ENCODE data around the gene CAMK2B. TPM values are rescaled to one million over a fixed set of nuclear protein-coding genes. Genes with fewer than 3 reads are reported as not detected.

Gene CAMK2B
- total and polyA plus RNA-seq, 5 donors from 2014 or later: not detected

GRCh38 chr7:44258423-44258760 is 67.0 kb downstream of the CAMK2B start:
- Histone ChIP-seq H3K9me3 (ENCODE audit: control insufficient read depth in 2 of 2, low read length in 2 of 2) (no peaks in the 10 kb centered on the region), H3K4me3 (ENCODE audit: low read depth, low read length) (peak overlapping the region; percentile 45), H3K36me3 (ENCODE audit: control insufficient read depth, insufficient read depth, low read length) (no peaks in the 10 kb centered on the region), H3K27ac (ENCODE audit: insufficient read depth, low read length, poor library complexity, severe bottlenecking) (peak overlapping the region; percentile 74), H3K27me3 (ENCODE audit: control insufficient read depth, insufficient read depth, low read length) (no peaks in the 10 kb centered on the region), H3K4me1 (ENCODE audit: control insufficient read depth, insufficient read depth, low read length, poor library complexity, severe bottlenecking) (peaks cover 18% of the 10 kb centered on the region)
- Mint-ChIP-seq H3K9me3 (peaks cover 0 to 2% (median 0%) of the 10 kb centered on the region in 7 donors), H3K4me3 (peak overlapping the region in 3 of 4 donors; percentile 6 to 82 (median 79)), H3K27me3 (no peaks in the 10 kb centered on the region), H3K36me3 (no peaks in the 10 kb centered on the region), H3K27ac (peak overlapping the region; percentile 69 to 86 (median 85)), H3K4me1 (peaks cover 7 to 28% (median 12%) of the 10 kb centered on the region in 4 donors)
- DNase-seq: no peak
- ATAC-seq (ENCODE audit: low read depth in 2 of 2): no peak

GRCh38 chr7:44257618-44258422 is 67.6 kb downstream of the CAMK2B start:
- H3K4me3 ChIP-seq (ENCODE audit: low read depth, low read length): peak overlapping the region; percentile 45
- Mint-ChIP-seq H3K27ac (peak overlapping the region; percentile 64 to 86 (median 85)), H3K4me1 (peaks cover 7 to 28% (median 12%) of the 10 kb centered on the region in 4 donors), H3K27me3 (no peaks in the 10 kb centered on the region), H3K36me3 (no peaks in the 10 kb centered on the region), H3K4me3 (peak overlapping the region; percentile 6 to 82 (median 43)), H3K9me3 (peaks cover 0 to 2% (median 0%) of the 10 kb centered on the region in 7 donors)
- no peaks in the 10 kb centered on the region for H3K27me3 ChIP-seq (ENCODE audit: control insufficient read depth, insufficient read depth, low read length)
- ATAC-seq (ENCODE audit: low read depth in 2 of 2) (peak; percentile 89 to 95), DNase-seq (peak; percentile 9 to 87 (median 67))
- H3K27ac ChIP-seq (ENCODE audit: insufficient read depth, low read length, poor library complexity, severe bottlenecking): peak overlapping the region; percentile 74
- peaks cover 18% of the 10 kb centered on the region for H3K4me1 ChIP-seq (ENCODE audit: control insufficient read depth, insufficient read depth, low read length, poor library complexity, severe bottlenecking)
- H3K9me3 ChIP-seq (ENCODE audit: control insufficient read depth in 2 of 2, low read length in 2 of 2): no peaks in the 10 kb centered on the region
- no peaks in the 10 kb centered on the region for H3K36me3 ChIP-seq (ENCODE audit: control insufficient read depth, insufficient read depth, low read length)

- H3K27ac Mint-ChIP-seq: peak overlapping the region in 2 of 3 donors; percentile 85 to 86
- DNase-seq: no peak
These were observed 68.2 kb downstream of the CAMK2B start for GRCh38 chr7:44257213-44257612.

GRCh38 chr7:44256459-44256858 is 68.9 kb downstream of the CAMK2B start:
- H3K27me3 ChIP-seq (ENCODE audit: control insufficient read depth, insufficient read depth, low read length): no peaks in the 10 kb centered on the region
- H3K4me1 Mint-ChIP-seq: peaks cover 7 to 28% (median 12%) of the 10 kb centered on the region in 4 donors
- no peak overlapping the region for H3K27ac ChIP-seq (ENCODE audit: insufficient read depth, low read length, poor library complexity, severe bottlenecking)
- peak overlapping the region in 2 of 3 donors; percentile 20 to 71 for H3K27ac Mint-ChIP-seq
- H3K36me3 ChIP-seq (ENCODE audit: control insufficient read depth, insufficient read depth, low read length): no peaks in the 10 kb centered on the region
- H3K4me3 Mint-ChIP-seq: no peak overlapping the region
- DNase-seq: no peak
- H3K9me3 Mint-ChIP-seq: peaks cover 0 to 2% (median 0%) of the 10 kb centered on the region in 7 donors
- no peak for ATAC-seq (ENCODE audit: low read depth in 2 of 2)
- no peaks in the 10 kb centered on the region for H3K36me3 Mint-ChIP-seq
- H3K4me3 ChIP-seq (ENCODE audit: low read depth, low read length): no peak overlapping the region
- H3K27me3 Mint-ChIP-seq: no peaks in the 10 kb centered on the region
- no peaks in the 10 kb centered on the region for H3K9me3 ChIP-seq (ENCODE audit: control insufficient read depth in 2 of 2, low read length in 2 of 2)
- peaks cover 18% of the 10 kb centered on the region for H3K4me1 ChIP-seq (ENCODE audit: control insufficient read depth, insufficient read depth, low read length, poor library complexity, severe bottlenecking)

More at GRCh38 chr7:44257213-44257612, 68.2 kb downstream of the CAMK2B start:
- no peak for ATAC-seq (ENCODE audit: low read depth in 2 of 2)
- Histone ChIP-seq H3K27ac (ENCODE audit: insufficient read depth, low read length, poor library complexity, severe bottlenecking) (peak overlapping the region; percentile 74), H3K36me3 (ENCODE audit: control insufficient read depth, insufficient read depth, low read length) (no peaks in the 10 kb centered on the region), H3K27me3 (ENCODE audit: control insufficient read depth, insufficient read depth, low read length) (no peaks in the 10 kb centered on the region), H3K4me3 (ENCODE audit: low read depth, low read length) (no peak overlapping the region), H3K9me3 (ENCODE audit: control insufficient read depth in 2 of 2, low read length in 2 of 2) (no peaks in the 10 kb centered on the region), H3K4me1 (ENCODE audit: control insufficient read depth, insufficient read depth, low read length, poor library complexity, severe bottlenecking) (peaks cover 18% of the 10 kb centered on the region)
- Mint-ChIP-seq H3K4me1 (peaks cover 7 to 28% (median 12%) of the 10 kb centered on the region in 4 donors), H3K27me3 (no peaks in the 10 kb centered on the region), H3K9me3 (peaks cover 0 to 2% (median 0%) of the 10 kb centered on the region in 7 donors), H3K36me3 (no peaks in the 10 kb centered on the region), H3K4me3 (peak overlapping the region in 1 of 4 donors; percentile 19)

- no peaks in the 10 kb centered on the region for H3K4me1 Mint-ChIP-seq
- H3K9me3 Mint-ChIP-seq: peaks cover 0 to 3% (median 0%) of the 10 kb centered on the region in 7 donors
- Histone ChIP-seq H3K9me3 (ENCODE audit: control insufficient read depth in 2 of 2, low read length in 2 of 2) (no peaks in the 10 kb centered on the region), H3K4me3 (ENCODE audit: low read depth, low read length) (no peak overlapping the region), H3K27me3 (ENCODE audit: control insufficient read depth, insufficient read depth, low read length) (no peaks in the 10 kb centered on the region), H3K27ac (ENCODE audit: insufficient read depth, low read length, poor library complexity, severe bottlenecking) (no peak overlapping the region), H3K4me1 (ENCODE audit: control insufficient read depth, insufficient read depth, low read length, poor library complexity, severe bottlenecking) (no peaks in the 10 kb centered on the region), H3K36me3 (ENCODE audit: control insufficient read depth, insufficient read depth, low read length) (no peaks in the 10 kb centered on the region)
- H3K4me3 Mint-ChIP-seq: no peak overlapping the region
- DNase-seq (no peak), ATAC-seq (ENCODE audit: low read depth in 2 of 2) (no peak)
- H3K27me3 Mint-ChIP-seq: no peaks in the 10 kb centered on the region
- H3K27ac Mint-ChIP-seq: no peak overlapping the region
- H3K36me3 Mint-ChIP-seq: no peaks in the 10 kb centered on the region
These were observed 73.5 kb downstream of the CAMK2B start for GRCh38 chr7:44251881-44252280.

GRCh38 chr7:44251269-44251668 is 74.1 kb downstream of the CAMK2B start:
- DNase-seq (no peak), ATAC-seq (ENCODE audit: low read depth in 2 of 2) (no peak)
- Mint-ChIP-seq H3K4me1 (no peaks in the 10 kb centered on the region), H3K27me3 (no peaks in the 10 kb centered on the region), H3K27ac (no peak overlapping the region), H3K9me3 (peaks cover 0 to 3% (median 0%) of the 10 kb centered on the region in 7 donors), H3K4me3 (no peak overlapping the region), H3K36me3 (no peaks in the 10 kb centered on the region)
- Histone ChIP-seq H3K27me3 (ENCODE audit: control insufficient read depth, insufficient read depth, low read length) (no peaks in the 10 kb centered on the region), H3K9me3 (ENCODE audit: control insufficient read depth in 2 of 2, low read length in 2 of 2) (no peaks in the 10 kb centered on the region), H3K4me1 (ENCODE audit: control insufficient read depth, insufficient read depth, low read length, poor library complexity, severe bottlenecking) (no peaks in the 10 kb centered on the region), H3K36me3 (ENCODE audit: control insufficient read depth, insufficient read depth, low read length) (no peaks in the 10 kb centered on the region), H3K27ac (ENCODE audit: insufficient read depth, low read length, poor library complexity, severe bottlenecking) (no peak overlapping the region), H3K4me3 (ENCODE audit: low read depth, low read length) (no peak overlapping the region)

GRCh38 chr7:44249639-44250234 is 75.7 kb downstream of the CAMK2B start:
- Mint-ChIP-seq H3K9me3 (peaks cover 0 to 2% (median 0%) of the 10 kb centered on the region in 7 donors), H3K4me1 (no peaks in the 10 kb centered on the region), H3K36me3 (no peaks in the 10 kb centered on the region), H3K4me3 (no peak overlapping the region), H3K27me3 (no peaks in the 10 kb centered on the region), H3K27ac (no peak overlapping the region)
- no peaks in the 10 kb centered on the region for H3K4me1 ChIP-seq (ENCODE audit: control insufficient read depth, insufficient read depth, low read length, poor library complexity, severe bottlenecking)
- H3K27ac ChIP-seq (ENCODE audit: insufficient read depth, low read length, poor library complexity, severe bottlenecking): no peak overlapping the region
- no peak for ATAC-seq (ENCODE audit: low read depth in 2 of 2)
- no peaks in the 10 kb centered on the region for H3K9me3 ChIP-seq (ENCODE audit: control insufficient read depth in 2 of 2, low read length in 2 of 2)
- no peaks in the 10 kb centered on the region for H3K27me3 ChIP-seq (ENCODE audit: control insufficient read depth, insufficient read depth, low read length)
- H3K4me3 ChIP-seq (ENCODE audit: low read depth, low read length): no peak overlapping the region
- no peaks in the 10 kb centered on the region for H3K36me3 ChIP-seq (ENCODE audit: control insufficient read depth, insufficient read depth, low read length)
- no peak for DNase-seq

Data from CD4-positive, CD25-positive, alpha-beta regulatory T cell (primary cell).